Mucosa of rectum (tissue), 2 donors: ENCODE measurements around the gene FILIP1L.

Experiments used
- H3K27ac ChIP-seq, 2 donors: one replicate each; pipeline ENCODE4 v1.7.0; 2013; ENCODE audit warnings: inconsistent platforms in 2 of 2, low read depth in 2 of 2, low read length in 2 of 2
- H3K27me3 ChIP-seq, 2 donors: one replicate each; pipeline ENCODE4 v1.7.0; 2013; ENCODE audit warnings: low read length in 2 of 2; ENCODE audit not compliant: control insufficient read depth in 2 of 2, insufficient read depth in 2 of 2
- H3K36me3 ChIP-seq, 2 donors: one replicate each; pipeline ENCODE4 v1.7.0; 2013; ENCODE audit warnings: low read length in 2 of 2; ENCODE audit not compliant: control insufficient read depth in 2 of 2, insufficient read depth in 2 of 2
- H3K4me1 ChIP-seq, 2 donors: one replicate each; pipeline ENCODE4 v1.7.0; 2013; ENCODE audit warnings: low read length in 2 of 2, mild to moderate bottlenecking in 1 of 2; ENCODE audit not compliant: control insufficient read depth in 2 of 2, insufficient read depth in 2 of 2
- H3K4me3 ChIP-seq, 2 donors: one replicate each; pipeline ENCODE4 v1.7.0; 2013; ENCODE audit warnings: low read length in 2 of 2
- H3K9ac ChIP-seq, 2 donors: one replicate each; pipeline ENCODE4 v1.7.0; 2013; ENCODE audit warnings: low read length in 2 of 2, low read depth in 1 of 2, mild to moderate bottlenecking in 1 of 2
- H3K9me3 ChIP-seq, 2 donors: one replicate each; pipeline ENCODE4 v1.7.0; 2013; ENCODE audit warnings: low read length in 2 of 2; ENCODE audit not compliant: control insufficient read depth in 2 of 2
- donor health status: healthy.
- donor health status: Normal muscosa, but diverticular disease.

The FILIP1L gene

GRCh38 chr3:100032243-100032642 is 82.1 kb downstream of the FILIP1L start:
- Histone ChIP-seq H3K9me3 (no peaks in the 10 kb centered on the region), H3K9ac (no peak overlapping the region), H3K27ac (no peak overlapping the region), H3K36me3 (no peaks in the 10 kb centered on the region), H3K4me1 (no peaks in the 10 kb centered on the region), H3K4me3 (no peak overlapping the region), H3K27me3 (no peaks in the 10 kb centered on the region)

GRCh38 chr3:100030914-100031425 is 83.3 kb downstream of the FILIP1L start:
- no peaks in the 10 kb centered on the region for H3K9me3 ChIP-seq
- H3K27ac ChIP-seq: no peak overlapping the region

GRCh38 chr3:100030346-100030745 is 84.0 kb downstream of the FILIP1L start:
- Histone ChIP-seq H3K9me3 (no peaks in the 10 kb centered on the region), H3K27ac (no peak overlapping the region), H3K4me1 (no peaks in the 10 kb centered on the region)

More at GRCh38 chr3:100030914-100031425, 83.3 kb downstream of the FILIP1L start:
- Histone ChIP-seq H3K36me3 (peaks cover 0 to 2% of the 10 kb centered on the region in 2 donors), H3K4me1 (no peaks in the 10 kb centered on the region), H3K4me3 (no peak overlapping the region), H3K9ac (no peak overlapping the region), H3K27me3 (no peaks in the 10 kb centered on the region)

GRCh38 chr3:100029689-100030088 is 84.6 kb downstream of the FILIP1L start:
- H3K4me1 ChIP-seq: peaks cover 0 to 2% of the 10 kb centered on the region in 2 donors
- H3K27me3 ChIP-seq: no peaks in the 10 kb centered on the region
- no peaks in the 10 kb centered on the region for H3K9me3 ChIP-seq
- no peak overlapping the region for H3K9ac ChIP-seq
- H3K36me3 ChIP-seq: peaks cover 0 to 2% of the 10 kb centered on the region in 2 donors
- H3K4me3 ChIP-seq: no peak overlapping the region
- H3K27ac ChIP-seq: no peak overlapping the region

More at GRCh38 chr3:100030346-100030745, 84.0 kb downstream of the FILIP1L start:
- H3K36me3 ChIP-seq: peaks cover 0 to 2% of the 10 kb centered on the region in 2 donors
- no peak overlapping the region for H3K9ac ChIP-seq
- no peak overlapping the region for H3K4me3 ChIP-seq
- no peaks in the 10 kb centered on the region for H3K27me3 ChIP-seq

DNA sequence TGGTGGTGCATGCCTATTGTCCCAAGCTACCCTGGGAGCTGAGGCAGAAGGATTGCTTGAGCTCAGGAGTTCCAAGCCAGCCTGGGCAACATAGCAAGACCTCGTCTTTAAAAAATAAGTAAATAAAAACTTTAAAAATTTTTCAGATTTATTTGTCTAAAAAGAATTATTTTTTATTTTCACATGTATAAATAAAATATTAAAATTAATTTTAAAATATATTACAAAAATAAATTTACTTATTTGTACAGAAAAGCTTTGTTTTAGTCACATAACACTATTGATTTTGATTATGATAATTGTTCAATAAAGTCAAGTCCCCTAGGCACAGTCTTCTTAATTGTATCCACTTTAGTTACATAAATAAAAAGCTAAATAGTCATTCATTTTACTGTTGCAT is 85.2 kb downstream of the FILIP1L start:
- H3K27ac ChIP-seq: no peak overlapping the region
- no peak overlapping the region for H3K4me3 ChIP-seq
- no peak overlapping the region for H3K9ac ChIP-seq
- H3K36me3 ChIP-seq: peaks cover 0 to 2% of the 10 kb centered on the region in 2 donors
- H3K9me3 ChIP-seq: no peaks in the 10 kb centered on the region
- no peaks in the 10 kb centered on the region for H3K27me3 ChIP-seq
- peaks cover 0 to 6% of the 10 kb centered on the region in 2 donors for H3K4me1 ChIP-seq

DNA sequence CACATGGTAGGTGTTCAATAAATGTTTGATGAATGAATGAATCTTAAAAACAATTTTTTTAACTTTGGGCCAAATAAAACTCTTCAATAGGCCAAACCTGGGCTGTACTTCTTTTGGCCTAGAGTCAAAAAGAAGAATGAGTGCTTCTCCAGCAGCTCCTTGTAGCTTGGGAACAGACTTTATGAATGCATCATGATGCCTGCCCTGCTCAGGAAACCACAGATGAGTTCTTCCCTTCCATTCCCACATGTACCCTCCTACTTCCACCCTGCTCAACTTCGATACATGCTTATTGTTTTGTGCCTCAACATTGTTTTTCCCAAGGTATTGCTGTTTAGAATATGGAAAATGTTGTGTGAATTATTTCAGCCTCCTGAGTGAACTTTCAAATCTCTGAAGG is 87.0 kb downstream of the FILIP1L start:
- H3K4me3 ChIP-seq: no peak overlapping the region
- no peaks in the 10 kb centered on the region for H3K27me3 ChIP-seq
- peaks cover 0 to 6% of the 10 kb centered on the region in 2 donors for H3K4me1 ChIP-seq
- no peak overlapping the region for H3K27ac ChIP-seq
- H3K9ac ChIP-seq: no peak overlapping the region
- peaks cover 0 to 2% of the 10 kb centered on the region in 2 donors for H3K36me3 ChIP-seq
- H3K9me3 ChIP-seq: no peaks in the 10 kb centered on the region

DNA sequence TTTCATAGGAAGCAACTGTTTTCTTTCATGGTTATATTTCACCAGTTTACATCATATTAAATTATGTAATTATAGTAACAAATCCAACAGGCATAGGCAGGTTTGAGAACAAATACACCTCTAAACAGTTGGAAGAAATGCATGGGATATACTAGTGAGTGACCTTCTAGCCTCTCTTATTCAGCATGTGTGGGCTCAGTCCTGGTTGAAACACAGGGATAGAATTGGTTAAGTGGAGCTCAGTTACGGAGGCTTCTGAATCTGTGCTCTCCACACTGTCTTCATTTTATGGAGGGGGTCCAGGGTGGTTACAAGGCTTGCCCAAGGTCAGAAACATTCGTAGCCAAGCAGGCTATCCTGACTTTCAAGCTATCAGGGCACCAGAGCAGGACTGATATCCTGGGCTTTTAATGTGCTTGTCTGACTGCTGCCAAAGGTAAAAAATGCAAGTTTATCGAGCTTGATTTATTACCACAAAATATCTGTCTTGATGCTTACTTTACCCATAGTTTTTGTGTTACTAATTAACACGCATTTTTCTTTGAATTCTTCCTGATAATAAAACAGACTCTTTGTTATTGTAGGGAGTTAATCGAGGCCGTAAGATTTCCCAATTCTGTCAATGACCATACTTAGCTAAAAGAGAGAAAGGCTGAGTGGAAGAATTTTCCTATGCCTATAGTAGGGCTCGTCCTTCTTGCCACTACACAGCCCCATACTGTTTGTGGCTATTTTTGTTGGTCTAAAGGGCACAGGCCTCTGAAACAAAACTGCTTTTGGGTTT is 89.6 kb downstream of the FILIP1L start:
- no peak overlapping the region for H3K9ac ChIP-seq
- H3K36me3 ChIP-seq: peaks cover 0 to 2% of the 10 kb centered on the region in 2 donors
- no peaks in the 10 kb centered on the region for H3K9me3 ChIP-seq
- H3K27ac ChIP-seq: peak overlapping the region in 1 of 2 donors; percentile 13
- no peaks in the 10 kb centered on the region for H3K27me3 ChIP-seq
- H3K4me3 ChIP-seq: no peak overlapping the region
- peaks cover 0 to 9% of the 10 kb centered on the region in 2 donors for H3K4me1 ChIP-seq

- H3K9ac ChIP-seq: no peak overlapping the region
- no peak overlapping the region for H3K4me3 ChIP-seq
- H3K9me3 ChIP-seq: no peaks in the 10 kb centered on the region
- peaks cover 0 to 2% of the 10 kb centered on the region in 2 donors for H3K36me3 ChIP-seq
- H3K4me1 ChIP-seq: peaks cover 0 to 9% of the 10 kb centered on the region in 2 donors
- no peaks in the 10 kb centered on the region for H3K27me3 ChIP-seq
- no peak overlapping the region for H3K27ac ChIP-seq
These were observed 90.7 kb downstream of the FILIP1L start for GRCh38 chr3:100023595-100023994.

DNA sequence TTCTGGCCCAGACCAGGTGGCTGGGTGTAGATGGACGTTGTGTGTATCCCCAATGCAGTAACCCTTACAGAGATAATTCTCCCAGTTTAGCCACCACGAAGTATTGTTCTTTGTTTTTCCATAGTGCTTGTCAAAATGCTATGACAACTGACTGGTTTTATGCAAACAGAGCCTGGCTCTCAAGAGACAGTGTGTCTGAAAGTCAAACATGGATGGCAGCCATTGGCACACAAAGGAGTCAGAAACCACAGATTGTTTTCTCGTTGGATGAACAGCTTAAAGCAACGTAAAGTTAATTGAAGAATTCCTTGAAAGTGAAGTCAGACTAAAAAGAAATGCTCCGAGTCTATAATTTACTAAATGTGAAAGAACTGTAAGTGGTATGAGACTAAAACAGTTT is 91.2 kb downstream of the FILIP1L start:
- Histone ChIP-seq H3K27me3 (no peaks in the 10 kb centered on the region), H3K4me1 (peaks cover 0 to 9% of the 10 kb centered on the region in 2 donors), H3K9ac (no peak overlapping the region), H3K4me3 (no peak overlapping the region), H3K27ac (no peak overlapping the region), H3K36me3 (peaks cover 0 to 2% of the 10 kb centered on the region in 2 donors), H3K9me3 (no peaks in the 10 kb centered on the region)

DNA sequence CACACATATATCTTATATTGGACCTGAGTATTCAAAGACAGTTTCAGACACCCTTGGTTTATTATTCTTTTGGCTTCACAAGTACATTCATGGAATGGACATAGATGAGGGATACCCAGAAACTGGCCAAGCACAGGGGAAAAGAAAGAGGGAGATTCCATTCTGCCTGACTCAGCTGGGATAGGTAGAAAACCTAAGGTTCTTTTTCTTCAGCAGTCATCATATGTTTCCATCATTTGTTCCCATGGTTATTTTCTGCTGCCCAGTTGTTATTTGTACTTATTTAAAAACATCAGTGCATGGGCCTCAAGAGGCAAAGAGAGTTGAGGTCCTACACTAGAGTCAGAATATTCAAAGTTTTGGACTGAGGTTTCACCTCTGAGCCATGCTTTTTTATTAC is 91.8 kb downstream of the FILIP1L start:
- Histone ChIP-seq H3K4me3 (no peak overlapping the region), H3K27ac (no peak overlapping the region), H3K4me1 (peaks cover 0 to 9% of the 10 kb centered on the region in 2 donors), H3K27me3 (no peaks in the 10 kb centered on the region), H3K9me3 (no peaks in the 10 kb centered on the region), H3K9ac (no peak overlapping the region), H3K36me3 (peaks cover 0 to 2% of the 10 kb centered on the region in 2 donors)
